ENCODE measurements around the gene CCDC82. TPM values are rescaled to one million over a fixed set of nuclear protein-coding genes. Genes with fewer than 3 reads are reported as not detected.

CCDC82 gene
- polyA plus RNA-seq, 1 of the 3 experiments (the other 2 are of a cell fraction): 8.7 TPM

DNA sequence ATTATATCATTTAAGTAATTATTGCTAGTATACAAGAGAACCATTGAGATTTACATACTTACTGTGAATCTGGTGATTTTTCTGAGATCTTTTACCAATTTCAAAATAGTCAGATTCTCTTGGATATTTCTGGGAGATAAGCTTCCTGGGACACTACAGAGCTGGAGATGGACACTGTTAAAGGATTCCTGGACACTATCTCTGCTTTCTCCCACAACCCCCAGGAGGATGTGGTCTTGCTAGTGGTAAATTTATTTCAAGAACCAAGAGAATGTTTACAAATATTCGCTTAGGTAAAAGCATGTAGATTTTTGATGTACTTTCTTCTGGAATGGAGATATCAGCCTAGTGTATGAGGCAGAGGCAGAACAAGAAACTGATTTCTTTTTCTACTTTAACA is 12.9 kb downstream of the CCDC82 start:
- CTCF ChIA-PET: no interaction called here
- peaks cover 9% of the 10 kb centered on the region; the same call in 1 of the 2 replicates for H3K79me2 ChIP-seq (ENCODE audit: insufficient read depth)
- no peaks in the 10 kb centered on the region for H4K20me1 ChIP-seq (ENCODE audit: insufficient read depth)
- no peaks in the 10 kb centered on the region for H3K27me3 ChIP-seq (ENCODE audit: insufficient read depth)
- no peak overlapping the region for H3K9ac ChIP-seq
- H3K27ac ChIP-seq (ENCODE audit: low read depth in 2 of 2, low read length in 1 of 2): no peak overlapping the region
- no peak overlapping the region for H2AFZ ChIP-seq (ENCODE audit: low read depth)
- H3K9me2 ChIP-seq: no peaks in the 10 kb centered on the region
- H3K36me3 ChIP-seq (replicated peaks in 1 of 2; ENCODE audit: control insufficient read depth in 1 of 2, insufficient read depth in 2 of 2, low read length in 1 of 2): peaks cover 56 to 66% of the 10 kb centered on the region in 2 experiments
- POLR2A ChIA-PET: no interaction called here
- WGBS (ENCODE audit: low lambda C conversion rate): 78% methylated on average over 1 of the region's 1 CpG
- no peaks in the 10 kb centered on the region for H3K9me3 ChIP-seq
- DNase-seq: no peak
- H3K4me2 ChIP-seq: no peak overlapping the region
- TF ChIP-seq IRF3 (IDR thresholded peaks at IDR 0.05; ENCODE audit: low read depth, low read length) (no peak), RFX5 (IDR thresholded peaks at IDR 0.05; ENCODE audit: low read length) (no peak), MAX (IDR thresholded peaks at IDR 0.05; ENCODE audit: low read depth) (no peak), GATA2 (CRISPR knock-in tag; IDR thresholded peaks at IDR 0.05) (no peak)
- H3K4me3 ChIP-seq (ENCODE audit: low read depth in 2 of 2, low read length in 1 of 2): no peak overlapping the region
- H3F3A ChIP-seq (replicated peaks; ENCODE audit: insufficient read depth): peaks cover 4% of the 10 kb centered on the region
- no peaks in the 10 kb centered on the region for H3K4me1 ChIP-seq (ENCODE audit: control insufficient read depth in 1 of 2, insufficient read depth in 2 of 2, low read depth in 1 of 2, low read length in 1 of 2)

DNA sequence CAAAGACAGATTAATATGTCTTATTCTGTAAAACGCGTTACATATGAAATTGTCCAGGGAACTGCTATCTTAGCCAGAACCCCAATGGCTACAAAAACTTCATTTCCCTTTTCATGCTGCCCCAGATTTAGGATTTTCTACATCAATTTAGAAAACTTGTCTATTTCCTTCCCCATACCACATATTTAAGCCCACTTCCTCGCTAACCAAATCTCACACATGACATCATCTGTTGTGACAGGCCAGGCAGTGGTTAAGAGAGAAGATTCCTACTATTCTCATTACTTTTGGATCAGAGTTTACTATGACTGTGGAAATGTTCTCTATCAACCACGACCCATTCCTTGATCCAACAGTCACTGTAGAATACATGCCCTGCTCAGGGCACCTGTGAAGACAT is 15.9 kb downstream of the CCDC82 start:
- no peaks in the 10 kb centered on the region for H3K9me2 ChIP-seq
- no peak overlapping the region for H2AFZ ChIP-seq (ENCODE audit: low read depth)
- CTCF ChIA-PET: no interaction called here
- H3K36me3 ChIP-seq (replicated peaks in 1 of 2; ENCODE audit: control insufficient read depth in 1 of 2, insufficient read depth in 2 of 2, low read length in 1 of 2): peaks cover 54 to 70% of the 10 kb centered on the region in 2 experiments
- peaks cover 2% of the 10 kb centered on the region for H3F3A ChIP-seq (replicated peaks; ENCODE audit: insufficient read depth)
- no peaks in the 10 kb centered on the region for H3K27me3 ChIP-seq (ENCODE audit: insufficient read depth)
- H4K20me1 ChIP-seq (ENCODE audit: insufficient read depth): no peaks in the 10 kb centered on the region
- no peak overlapping the region for H3K4me3 ChIP-seq (ENCODE audit: low read depth in 2 of 2, low read length in 1 of 2)
- no peak for DNase-seq
- no peaks in the 10 kb centered on the region for H3K9me3 ChIP-seq
- no peak overlapping the region for H3K4me2 ChIP-seq
- H3K9ac ChIP-seq: no peak overlapping the region
- H3K27ac ChIP-seq (ENCODE audit: low read depth in 2 of 2, low read length in 1 of 2): no peak overlapping the region
- POLR2A ChIA-PET: no interaction called here
- H3K4me1 ChIP-seq (ENCODE audit: control insufficient read depth in 1 of 2, insufficient read depth in 2 of 2, low read depth in 1 of 2, low read length in 1 of 2): no peaks in the 10 kb centered on the region
- H3K79me2 ChIP-seq (ENCODE audit: insufficient read depth): peaks cover 5% of the 10 kb centered on the region; the same call in 1 of the 2 replicates
- WGBS (ENCODE audit: low lambda C conversion rate): 96% methylated on average over 4 of the region's 4 CpGs
- TF ChIP-seq TCF12 (IDR thresholded peaks at IDR 0.05) (no peak), EP300 (IDR thresholded peaks at IDR 0.05; ENCODE audit: borderline replicate concordance in 1 of 2, low read depth in 1 of 2, low read length in 1 of 2) (no peak), SIN3A (IDR thresholded peaks at IDR 0.05; ENCODE audit: borderline replicate concordance, low read depth, low read length) (no peak), TAF1 (IDR thresholded peaks at IDR 0.05; ENCODE audit: borderline replicate concordance, low read depth, low read length) (no peak), RXRA (IDR thresholded peaks at IDR 0.05; ENCODE audit: borderline replicate concordance, low read depth) (no peak), MAX (IDR thresholded peaks at IDR 0.05; ENCODE audit: low read depth) (no peak), MXI1 (IDR thresholded peaks at IDR 0.05; ENCODE audit: low read depth, low read length) (no peak), NFIC (IDR thresholded peaks at IDR 0.05; ENCODE audit: borderline replicate concordance) (no peak), USF1 (IDR thresholded peaks at IDR 0.05; ENCODE audit: borderline replicate concordance, low read depth) (no peak), NRF1 (IDR thresholded peaks at IDR 0.05; ENCODE audit: low read depth, low read length) (no peak), GATA2 (CRISPR knock-in tag; IDR thresholded peaks at IDR 0.05) (no peak), FOXJ3 (CRISPR knock-in tag; IDR thresholded peaks at IDR 0.05) (no peak), REST (IDR thresholded peaks at IDR 0.05; ENCODE audit: low read depth, low read length) (no peak), RAD21 (IDR thresholded peaks at IDR 0.05; ENCODE audit: low read length) (no peak), GABPA (IDR thresholded peaks at IDR 0.05; ENCODE audit: low read depth) (no peak)
- TF ChIP-seq, protein P1, sequence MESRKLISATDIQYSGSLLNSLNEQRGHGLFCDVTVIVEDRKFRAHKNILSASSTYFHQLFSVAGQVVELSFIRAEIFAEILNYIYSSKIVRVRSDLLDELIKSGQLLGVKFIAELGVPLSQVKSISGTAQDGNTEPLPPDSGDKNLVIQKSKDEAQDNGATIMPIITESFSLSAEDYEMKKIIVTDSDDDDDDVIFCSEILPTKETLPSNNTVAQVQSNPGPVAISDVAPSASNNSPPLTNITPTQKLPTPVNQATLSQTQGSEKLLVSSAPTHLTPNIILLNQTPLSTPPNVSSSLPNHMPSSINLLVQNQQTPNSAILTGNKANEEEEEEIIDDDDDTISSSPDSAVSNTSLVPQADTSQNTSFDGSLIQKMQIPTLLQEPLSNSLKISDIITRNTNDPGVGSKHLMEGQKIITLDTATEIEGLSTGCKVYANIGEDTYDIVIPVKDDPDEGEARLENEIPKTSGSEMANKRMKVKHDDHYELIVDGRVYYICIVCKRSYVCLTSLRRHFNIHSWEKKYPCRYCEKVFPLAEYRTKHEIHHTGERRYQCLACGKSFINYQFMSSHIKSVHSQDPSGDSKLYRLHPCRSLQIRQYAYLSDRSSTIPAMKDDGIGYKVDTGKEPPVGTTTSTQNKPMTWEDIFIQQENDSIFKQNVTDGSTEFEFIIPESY (IDR thresholded peaks at IDR 0.05; ENCODE audit: borderline replicate concordance, low read depth): no peak
- TF ChIP-seq, protein P2, sequence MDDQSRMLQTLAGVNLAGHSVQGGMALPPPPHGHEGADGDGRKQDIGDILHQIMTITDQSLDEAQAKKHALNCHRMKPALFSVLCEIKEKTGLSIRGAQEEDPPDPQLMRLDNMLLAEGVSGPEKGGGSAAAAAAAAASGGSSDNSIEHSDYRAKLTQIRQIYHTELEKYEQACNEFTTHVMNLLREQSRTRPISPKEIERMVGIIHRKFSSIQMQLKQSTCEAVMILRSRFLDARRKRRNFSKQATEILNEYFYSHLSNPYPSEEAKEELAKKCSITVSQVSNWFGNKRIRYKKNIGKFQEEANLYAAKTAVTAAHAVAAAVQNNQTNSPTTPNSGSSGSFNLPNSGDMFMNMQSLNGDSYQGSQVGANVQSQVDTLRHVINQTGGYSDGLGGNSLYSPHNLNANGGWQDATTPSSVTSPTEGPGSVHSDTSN (IDR thresholded peaks at IDR 0.05): no peak
